22Rv1 (cell line): ENCODE results near the gene THAP3.

ENCODE experiments used
- H3K27ac ChIP-seq: fragments of 450-650 bp; 2 replicates; pipeline ENCODE4 v1.5.1; 2017
- ZFX ChIP-seq: fragments of 450-650 bp; IDR thresholded peaks from 2 replicates; pipeline ENCODE4 v1.6.1; 2017; ENCODE audit warnings: antibody characterized with exemption, borderline replicate concordance
- TF ChIP-seq, protein P1 (sequence below): fragments of 450-650 bp; IDR thresholded peaks from 2 replicates; pipeline ENCODE4 v1.5.1; 2017; ENCODE audit warnings: mild to moderate bottlenecking

THAP3 gene

DNA sequence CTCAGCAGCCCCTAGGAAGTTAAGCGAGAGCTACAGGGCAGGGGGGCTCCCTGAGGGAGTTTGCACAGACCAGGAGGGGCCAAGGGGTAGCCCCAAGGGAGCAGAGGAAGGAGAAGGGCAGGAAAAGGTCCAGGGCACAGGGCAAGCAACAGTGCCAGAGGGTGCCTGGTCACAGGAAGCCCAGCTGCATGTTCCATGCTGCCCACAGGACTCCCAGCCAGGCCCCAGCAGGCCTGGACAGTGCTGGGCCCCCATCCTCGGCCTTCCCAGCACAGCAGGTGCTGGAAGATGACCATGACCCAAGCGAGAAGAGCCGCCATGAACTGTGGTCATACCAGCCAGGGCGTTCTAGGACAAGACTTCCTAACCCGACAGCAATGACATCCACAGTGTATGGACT lies 33.0 kb upstream of the THAP3 start:
- TF ChIP-seq, protein P1, sequence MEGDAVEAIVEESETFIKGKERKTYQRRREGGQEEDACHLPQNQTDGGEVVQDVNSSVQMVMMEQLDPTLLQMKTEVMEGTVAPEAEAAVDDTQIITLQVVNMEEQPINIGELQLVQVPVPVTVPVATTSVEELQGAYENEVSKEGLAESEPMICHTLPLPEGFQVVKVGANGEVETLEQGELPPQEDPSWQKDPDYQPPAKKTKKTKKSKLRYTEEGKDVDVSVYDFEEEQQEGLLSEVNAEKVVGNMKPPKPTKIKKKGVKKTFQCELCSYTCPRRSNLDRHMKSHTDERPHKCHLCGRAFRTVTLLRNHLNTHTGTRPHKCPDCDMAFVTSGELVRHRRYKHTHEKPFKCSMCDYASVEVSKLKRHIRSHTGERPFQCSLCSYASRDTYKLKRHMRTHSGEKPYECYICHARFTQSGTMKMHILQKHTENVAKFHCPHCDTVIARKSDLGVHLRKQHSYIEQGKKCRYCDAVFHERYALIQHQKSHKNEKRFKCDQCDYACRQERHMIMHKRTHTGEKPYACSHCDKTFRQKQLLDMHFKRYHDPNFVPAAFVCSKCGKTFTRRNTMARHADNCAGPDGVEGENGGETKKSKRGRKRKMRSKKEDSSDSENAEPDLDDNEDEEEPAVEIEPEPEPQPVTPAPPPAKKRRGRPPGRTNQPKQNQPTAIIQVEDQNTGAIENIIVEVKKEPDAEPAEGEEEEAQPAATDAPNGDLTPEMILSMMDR = no peak
- TF ChIP-seq ZFX = no peak
- no peak overlapping the region for H3K27ac ChIP-seq

DNA sequence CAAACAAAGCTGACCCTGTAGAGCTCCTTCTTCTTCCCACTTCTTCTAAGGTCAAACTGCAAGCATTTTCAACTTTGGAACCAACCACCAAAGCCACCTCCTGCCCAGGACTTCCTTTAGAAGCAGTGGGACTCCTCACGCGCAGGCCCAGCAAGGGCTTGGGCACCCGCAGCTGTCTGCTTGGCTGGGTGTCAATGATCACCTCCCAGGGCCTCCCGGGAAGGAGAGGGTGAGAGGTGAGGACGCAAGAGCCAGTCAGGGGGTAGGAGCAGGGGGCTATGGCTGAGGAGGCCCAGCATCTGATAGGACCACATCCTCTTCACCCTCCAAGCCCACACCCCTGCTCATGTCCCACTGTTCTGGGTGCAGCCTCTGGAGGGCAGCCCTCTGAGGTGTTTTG lies 32.2 kb upstream of the THAP3 start:
- TF ChIP-seq, protein P1 = no peak
- no peak for TF ChIP-seq ZFX
- H3K27ac ChIP-seq = no peak overlapping the region

DNA sequence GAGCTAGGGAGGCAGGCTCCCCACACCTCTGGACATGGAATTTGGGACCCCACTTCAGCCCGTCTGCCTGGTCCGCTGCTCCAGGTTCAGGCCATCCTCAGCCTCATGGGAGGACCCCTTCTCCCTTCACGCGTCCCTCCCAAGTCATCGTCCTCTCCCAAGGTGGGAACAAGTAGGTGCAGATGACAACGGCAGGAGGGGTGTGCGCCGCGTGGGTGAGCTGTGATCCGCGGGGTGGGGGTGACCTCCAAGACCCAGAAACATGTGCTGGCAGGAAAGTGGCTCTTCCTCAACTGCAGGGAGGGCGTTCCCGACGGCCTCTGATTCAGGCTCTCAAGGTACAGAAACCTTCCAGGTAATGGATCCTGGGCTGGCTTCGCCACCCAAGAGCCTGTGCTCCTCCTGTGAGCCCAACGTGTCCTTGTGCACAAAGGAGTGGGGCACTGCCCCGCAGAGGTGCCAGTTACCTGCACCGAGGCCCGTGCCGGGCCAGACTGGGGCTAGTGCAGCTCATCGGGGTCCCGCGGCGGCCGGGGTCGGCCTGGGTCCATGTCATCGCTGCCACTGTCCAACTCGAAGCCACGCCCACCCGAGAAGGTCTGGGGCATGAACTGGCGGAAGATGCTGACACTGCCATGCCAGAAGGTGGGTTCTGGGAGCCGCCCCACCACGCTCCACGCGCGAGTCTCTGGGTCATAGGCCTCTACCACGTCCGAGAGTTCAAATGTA lies 31.6 kb upstream of the THAP3 start:
- no peak overlapping the region for H3K27ac ChIP-seq
- TF ChIP-seq, protein P1 = no peak
- TF ChIP-seq ZFX = no peak

DNA sequence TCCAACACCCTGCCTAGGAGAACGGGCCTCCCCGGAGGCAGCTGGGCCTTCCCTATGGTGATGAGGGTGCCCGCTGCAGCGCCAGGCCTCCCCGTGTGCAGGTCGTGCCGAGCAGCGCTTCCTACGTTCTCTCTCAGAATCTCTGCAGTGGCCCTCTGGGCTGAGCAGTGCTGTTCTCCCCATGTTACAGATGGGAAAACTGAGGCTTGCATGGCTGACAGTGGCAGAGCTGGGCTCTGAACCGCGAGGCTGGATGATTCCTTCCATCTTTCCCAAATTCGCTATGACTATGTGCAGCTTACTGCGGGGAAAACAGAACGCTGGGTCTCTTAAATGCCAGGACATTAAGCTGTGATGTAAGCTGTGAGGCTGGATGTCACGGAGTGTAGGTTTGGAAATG lies 30.9 kb upstream of the THAP3 start:
- no peak overlapping the region for H3K27ac ChIP-seq
- no peak for TF ChIP-seq ZFX
- TF ChIP-seq, protein P1 = no peak

DNA sequence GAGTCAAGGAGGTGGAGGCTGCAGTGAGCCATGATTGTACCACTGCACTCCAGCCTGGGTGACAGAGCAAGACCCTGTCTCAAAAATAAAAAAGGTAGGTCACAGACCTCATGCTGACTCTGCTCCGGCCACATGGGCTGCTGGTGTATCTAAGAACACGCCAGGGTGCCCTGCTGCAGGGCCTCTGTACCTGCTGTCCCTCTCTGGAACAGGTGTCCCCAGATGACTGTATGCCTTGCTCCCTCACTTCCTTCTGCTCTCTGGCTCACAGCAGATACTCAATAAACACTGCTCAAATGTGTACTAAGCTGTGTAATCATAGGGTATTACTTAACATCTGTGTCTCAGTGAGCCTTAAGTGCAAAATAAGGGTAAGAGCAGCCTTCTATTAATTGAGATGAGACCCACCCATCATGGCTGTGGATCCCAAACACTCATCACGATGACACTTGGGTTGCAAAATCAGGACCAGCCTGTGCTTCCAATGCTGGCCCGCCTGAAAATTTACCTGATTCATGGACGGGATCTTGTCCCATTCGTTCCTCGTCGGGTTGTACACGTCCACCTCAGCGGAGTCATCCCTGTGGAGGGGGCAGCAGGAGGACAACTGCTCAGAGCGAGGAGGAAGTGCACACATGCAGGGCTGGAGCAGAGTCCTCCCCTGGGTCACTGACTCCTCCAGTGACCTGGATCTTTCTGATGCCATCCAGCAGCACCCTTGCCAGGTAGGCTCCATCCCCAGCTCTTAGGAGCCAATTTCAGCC lies 29.5 kb upstream of the THAP3 start:
- TF ChIP-seq ZFX = no peak
- TF ChIP-seq, protein P1 = no peak
- H3K27ac ChIP-seq = no peak overlapping the region

DNA sequence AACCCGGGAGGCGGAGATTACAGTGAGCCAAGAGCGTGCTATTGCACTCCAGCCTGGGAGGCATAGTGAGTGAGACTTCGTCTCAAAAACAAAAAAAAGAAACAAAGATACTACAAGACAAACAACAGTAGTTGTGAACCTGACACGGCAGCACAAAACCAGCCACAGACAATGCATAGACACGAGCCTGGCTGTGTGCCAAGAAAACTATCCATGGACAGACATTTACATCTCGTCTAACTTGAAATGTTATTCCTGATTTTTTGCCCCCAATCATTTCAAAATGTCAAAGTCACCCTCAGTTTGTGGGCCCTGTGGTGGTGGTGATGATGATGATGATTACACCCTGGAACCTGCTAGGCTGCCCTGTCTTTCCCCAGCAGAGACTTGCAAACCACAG lies 28.3 kb upstream of the THAP3 start:
- TF ChIP-seq ZFX = no peak
- TF ChIP-seq, protein P1 = no peak

More for the DNA sequence above, 28.3 kb upstream of the THAP3 start:
- no peak overlapping the region for H3K27ac ChIP-seq
